Endothelial cell of umbilical vein (primary cell): ENCODE results near the gene SH3GL1.

Experiments
- EZH2 ChIP-seq: IDR thresholded peaks from 2 replicates; pipeline ENCODE4 v1.6.1; 2012; ENCODE audit warnings: borderline replicate concordance, low read depth, mild to moderate bottlenecking, moderate library complexity, low read length, inconsistent platforms; ENCODE audit not compliant: severe bottlenecking
- FOS ChIP-seq: IDR thresholded peaks from 2 replicates; pipeline ENCODE4 v1.6.1; 2011; ENCODE audit warnings: mild to moderate bottlenecking, low read length, moderate library complexity, borderline replicate concordance; ENCODE audit not compliant: insufficient read depth
- GATA2 ChIP-seq: IDR thresholded peaks from 2 replicates; pipeline ENCODE4 v1.7.0; 2011; ENCODE audit warnings: low read depth, mild to moderate bottlenecking, moderate library complexity, mixed read lengths, low read length; ENCODE audit not compliant: insufficient read length, insufficient read depth
- JUN ChIP-seq: IDR thresholded peaks from 2 replicates; pipeline ENCODE4 v1.6.1; 2011; ENCODE audit warnings: borderline replicate concordance, low read depth; ENCODE audit not compliant: insufficient read length, insufficient read depth
- MYC ChIP-seq: IDR thresholded peaks from one replicate; pipeline ENCODE4 v1.6.1; 2011; ENCODE audit warnings: mild to moderate bottlenecking, low read depth, low read length
- POLR2A ChIP-seq: IDR thresholded peaks from 2 replicates; pipeline ENCODE4 v1.6.1; 2012; ENCODE audit warnings: low read depth, mild to moderate bottlenecking, control low read depth, low read length
- POLR2AphosphoS5 ChIP-seq: IDR thresholded peaks from 2 replicates; pipeline ENCODE4 v1.6.1; 2012; ENCODE audit warnings: low read depth, mild to moderate bottlenecking, control low read depth, low read length, moderate library complexity; ENCODE audit not compliant: insufficient read depth
- TF ChIP-seq, protein P1 (sequence below), 2 donors: IDR thresholded peaks; 1 replicate in 1 of 2; 2 replicates in 1 of 2; pipeline ENCODE4 v1.5.1; 2011; ENCODE audit warnings: low read length in 2 of 2, mild to moderate bottlenecking in 2 of 2, moderate library complexity in 2 of 2, control low read depth in 1 of 2, inconsistent platforms in 1 of 2, low read depth in 1 of 2; ENCODE audit not compliant: insufficient read depth in 1 of 2; ENCODE audit errors: extremely low read depth in 1 of 2

GRCh38 chr19:4376991-4377781, 23.2 kb downstream of the SH3GL1 start:
- TF ChIP-seq, protein P1, sequence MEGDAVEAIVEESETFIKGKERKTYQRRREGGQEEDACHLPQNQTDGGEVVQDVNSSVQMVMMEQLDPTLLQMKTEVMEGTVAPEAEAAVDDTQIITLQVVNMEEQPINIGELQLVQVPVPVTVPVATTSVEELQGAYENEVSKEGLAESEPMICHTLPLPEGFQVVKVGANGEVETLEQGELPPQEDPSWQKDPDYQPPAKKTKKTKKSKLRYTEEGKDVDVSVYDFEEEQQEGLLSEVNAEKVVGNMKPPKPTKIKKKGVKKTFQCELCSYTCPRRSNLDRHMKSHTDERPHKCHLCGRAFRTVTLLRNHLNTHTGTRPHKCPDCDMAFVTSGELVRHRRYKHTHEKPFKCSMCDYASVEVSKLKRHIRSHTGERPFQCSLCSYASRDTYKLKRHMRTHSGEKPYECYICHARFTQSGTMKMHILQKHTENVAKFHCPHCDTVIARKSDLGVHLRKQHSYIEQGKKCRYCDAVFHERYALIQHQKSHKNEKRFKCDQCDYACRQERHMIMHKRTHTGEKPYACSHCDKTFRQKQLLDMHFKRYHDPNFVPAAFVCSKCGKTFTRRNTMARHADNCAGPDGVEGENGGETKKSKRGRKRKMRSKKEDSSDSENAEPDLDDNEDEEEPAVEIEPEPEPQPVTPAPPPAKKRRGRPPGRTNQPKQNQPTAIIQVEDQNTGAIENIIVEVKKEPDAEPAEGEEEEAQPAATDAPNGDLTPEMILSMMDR (IDR thresholded peaks at IDR 0.05; ENCODE audit: extremely low read depth in 1 of 2, insufficient read depth in 1 of 2, low read depth in 1 of 2, low read length in 2 of 2): no peak
- TF ChIP-seq EZH2 (no peak), JUN (no peak), POLR2A (no peak), POLR2AphosphoS5 (no peak), GATA2 (no peak), FOS (no peak), MYC (no peak)
